NT2/D1 (cell line): ENCODE results near the gene DYNLT5.

Experiments used
- SUZ12 ChIP-seq: IDR thresholded peaks from 2 replicates; pipeline ENCODE4 v1.6.1; 2011; ENCODE audit not compliant: insufficient read length, insufficient read depth; ENCODE audit errors: extremely low read depth
- ZNF274 ChIP-seq: IDR thresholded peaks from 2 replicates; pipeline ENCODE4 v1.6.1; 2011; ENCODE audit warnings: mild to moderate bottlenecking, low read depth, low read length

DNA sequence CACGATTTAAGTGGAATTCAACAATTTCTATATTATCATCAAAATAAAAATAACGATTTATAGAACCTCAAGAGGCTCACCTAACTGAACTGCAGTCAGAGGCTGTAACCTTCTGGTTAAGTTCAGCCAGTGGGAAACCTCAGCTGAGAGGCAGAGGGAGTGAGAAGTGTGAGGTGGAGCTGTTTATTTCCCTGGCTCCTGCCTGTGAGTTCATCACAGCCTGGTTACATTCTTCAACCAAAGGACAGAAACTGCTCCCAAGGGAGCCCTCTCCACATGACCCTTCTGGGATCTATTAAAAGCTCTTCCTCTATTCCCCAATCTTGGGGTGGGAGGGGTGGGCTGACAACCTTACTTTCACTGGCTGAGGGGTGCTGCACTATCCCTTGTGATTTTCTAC, 22.2 kb downstream of the DYNLT5 start:
- TF ChIP-seq ZNF274 (no peak), SUZ12 (no peak)
